CD4-positive, alpha-beta T cell treated with Interferon gamma for 1 hour (primary cell): ENCODE measurements around the gene ATP9B.
"Not testable (repeated sequence)": the region's sequence is repeated elsewhere in the genome, so short reads cannot be mapped to it uniquely, and the experiment has no call there.

Experiments
- DNase-seq: peaks from one replicate; pipeline ENCODE4 v3.0.0-alpha.2; 2020

ATP9B gene

DNA sequence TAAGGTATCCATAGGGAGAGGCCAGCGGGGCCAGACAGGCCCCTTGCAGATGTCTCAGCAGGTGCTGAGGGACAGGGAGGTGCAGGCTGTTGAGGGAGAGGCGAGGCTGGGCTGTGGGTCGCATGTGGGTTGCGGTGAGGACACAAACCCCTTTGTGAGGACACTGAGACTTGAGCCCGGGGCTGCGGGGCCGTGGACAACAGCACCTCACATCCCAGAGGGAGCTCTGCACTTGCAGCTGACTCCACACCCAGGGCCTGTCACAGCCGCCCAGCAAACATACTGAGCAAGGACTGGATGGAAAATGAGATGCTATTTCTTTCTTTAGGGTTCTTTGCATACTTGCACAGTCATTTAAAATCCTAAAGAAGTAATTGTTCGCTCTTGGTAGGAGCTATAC lies 231.2 kb downstream of the ATP9B start:
- DNase-seq: no peak

DNA sequence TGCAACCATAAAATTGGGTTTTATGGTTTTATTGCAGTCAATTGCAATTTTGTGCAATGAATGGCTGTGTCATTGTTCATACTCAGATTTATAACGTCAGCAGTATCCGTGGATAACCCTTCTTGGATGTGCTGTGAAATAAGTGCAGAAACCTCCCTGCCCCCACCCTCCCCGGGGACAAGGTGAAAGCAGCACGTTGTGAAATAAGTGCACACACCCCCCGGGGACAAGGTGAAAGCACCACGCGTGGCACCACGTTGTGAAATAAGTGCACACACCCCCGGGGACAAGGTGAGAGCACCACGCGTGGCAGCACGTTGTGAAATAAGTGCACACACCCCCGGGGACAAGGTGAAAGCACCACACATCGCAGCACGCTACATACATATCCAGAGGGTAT lies 232.9 kb downstream of the ATP9B start:
- DNase-seq: no peak

DNA sequence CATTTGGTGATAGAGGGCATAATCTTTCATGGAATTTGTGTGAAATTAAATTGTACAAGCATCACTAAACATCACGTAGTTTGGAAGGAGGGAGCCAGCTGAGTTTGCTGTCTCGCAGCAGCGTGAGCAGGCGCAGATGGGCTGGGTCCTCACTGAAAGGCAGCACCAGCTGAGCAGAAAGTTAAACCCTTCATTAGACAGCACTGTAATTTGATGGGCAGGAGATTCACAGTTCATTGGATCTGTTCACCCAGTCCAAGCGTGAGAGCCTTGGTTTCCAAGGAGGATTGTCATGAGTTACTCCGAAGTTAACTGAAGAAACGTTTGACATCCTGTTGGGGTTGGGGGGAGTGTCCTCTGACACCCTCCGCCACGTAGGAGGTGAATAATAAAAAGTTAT lies 236.7 kb downstream of the ATP9B start:
- no peak for DNase-seq

DNA sequence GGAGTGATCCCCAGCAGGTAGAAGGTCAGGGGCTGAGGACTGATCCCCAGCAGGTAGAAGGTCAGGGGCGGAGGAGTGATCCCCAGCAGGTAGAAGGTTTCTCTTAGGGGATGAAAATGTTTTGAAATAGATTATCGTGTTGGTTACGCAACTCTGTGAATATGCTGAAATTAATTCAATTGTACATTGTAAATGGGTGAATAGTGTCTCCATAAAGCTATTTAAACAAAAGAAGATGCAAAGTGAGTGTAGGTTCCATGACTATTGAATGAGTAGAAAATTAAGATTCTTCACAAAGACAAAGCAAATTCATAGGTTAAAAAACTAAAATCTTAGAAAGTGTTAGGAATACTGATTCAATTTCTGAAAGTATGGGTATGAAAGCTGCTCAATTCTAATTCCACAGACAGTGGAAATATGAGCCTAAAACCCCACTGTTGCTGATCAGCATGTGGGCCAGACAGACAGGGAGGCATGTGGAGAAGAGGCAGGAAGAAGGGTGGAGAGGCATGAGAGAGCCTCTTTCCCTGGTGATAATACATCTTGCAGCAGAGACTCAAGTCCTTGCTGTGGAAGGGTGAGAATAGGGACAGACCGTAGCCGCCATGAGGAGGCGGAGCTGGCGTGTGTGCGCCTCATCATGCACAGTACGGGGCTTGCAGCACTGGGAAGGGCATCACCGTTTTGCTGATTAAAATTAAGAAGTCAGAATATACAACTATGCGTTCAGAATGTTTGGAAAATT lies 240.6 kb downstream of the ATP9B start:
- no peak for DNase-seq

DNA sequence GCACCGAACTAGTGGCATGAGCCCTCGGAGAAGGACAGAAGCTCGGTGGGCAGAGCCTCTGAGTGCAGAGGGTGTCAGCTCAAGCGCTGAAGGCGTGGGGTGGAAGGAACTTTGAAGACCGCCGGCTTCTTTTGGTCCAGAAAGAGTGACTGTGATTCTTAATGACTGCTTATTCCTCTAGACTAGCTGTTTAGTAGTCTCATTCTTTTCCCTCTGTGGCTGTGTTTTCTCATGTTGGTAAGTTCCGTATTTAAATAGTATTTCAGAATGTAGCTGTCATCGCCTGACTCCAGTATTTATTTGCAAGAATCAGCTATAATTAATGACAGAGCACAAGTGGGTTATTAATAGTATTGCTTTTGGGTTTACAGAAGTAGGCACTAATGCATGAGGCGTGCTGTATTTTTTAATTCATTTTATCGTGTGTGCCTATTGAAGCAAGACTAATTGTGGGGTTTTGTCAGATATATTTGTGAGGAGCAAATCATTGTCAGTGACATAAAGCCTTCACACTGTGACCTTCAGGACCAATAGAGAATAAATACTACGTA lies 245.7 kb downstream of the ATP9B start:
- DNase-seq: no peak

DNA sequence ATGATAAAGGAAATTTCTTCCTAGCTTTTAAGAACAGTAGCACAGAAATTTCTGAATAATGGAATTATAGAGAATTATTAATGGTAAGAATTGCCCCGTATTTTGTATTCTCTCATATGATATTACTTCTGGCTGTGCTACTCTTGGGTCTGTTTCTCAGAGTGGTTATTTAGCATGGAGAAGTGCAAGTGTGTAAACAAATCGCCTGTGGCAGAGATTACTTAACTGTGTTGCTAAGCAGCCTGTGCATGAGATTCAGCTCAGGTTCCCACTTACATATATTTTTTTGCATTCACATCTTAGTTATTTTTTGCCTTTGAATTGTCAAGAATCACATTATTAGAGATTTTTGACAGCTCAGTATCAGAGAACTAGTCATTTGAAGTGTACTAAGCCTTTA lies 246.4 kb downstream of the ATP9B start:
- DNase-seq: no peak

DNA sequence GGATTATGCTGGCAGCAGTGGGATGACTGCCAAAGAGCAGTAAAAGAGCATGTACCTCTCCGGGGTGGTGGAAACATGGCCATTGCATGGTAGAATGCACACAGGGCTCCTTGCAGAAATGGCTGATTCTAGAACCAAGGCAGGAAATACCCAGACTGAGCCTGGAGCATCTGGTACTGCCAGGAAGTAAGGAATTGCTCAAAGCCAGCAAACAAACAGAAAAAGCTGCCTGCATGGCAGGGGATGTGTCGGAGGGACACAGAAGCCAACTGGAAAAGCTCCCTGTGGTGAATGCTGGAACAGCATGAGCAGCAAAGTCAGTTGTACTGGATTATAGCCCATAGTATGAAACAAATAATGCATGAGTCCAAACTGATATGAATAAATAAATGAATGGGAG lies 248.5 kb downstream of the ATP9B start:
- no peak for DNase-seq

DNA sequence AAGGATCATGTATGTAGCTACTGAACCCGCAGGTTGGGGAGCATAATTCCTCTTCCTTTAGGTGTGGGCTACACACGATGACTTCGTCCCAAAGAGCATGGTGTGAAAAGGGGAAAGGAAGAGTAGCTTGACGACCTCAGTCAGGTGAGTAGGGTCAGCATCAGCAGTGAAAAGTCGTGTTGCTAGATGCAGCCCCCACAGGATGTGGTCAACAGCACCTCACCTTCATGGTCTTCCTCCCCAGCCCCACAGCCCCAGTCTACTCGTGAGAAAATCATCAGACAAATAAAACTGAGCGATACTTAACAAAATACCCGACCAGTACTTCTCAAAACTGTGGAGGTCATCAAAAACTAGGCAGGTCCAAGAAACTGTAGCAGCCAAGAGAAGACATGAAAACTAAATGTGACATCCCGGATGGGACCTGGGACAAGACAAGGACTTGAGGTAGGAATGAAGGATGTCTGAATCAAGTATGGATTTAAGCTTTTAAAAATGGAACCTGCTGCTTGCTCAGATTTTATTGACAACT lies 249.0 kb downstream of the ATP9B start:
- peak; percentile 11 for DNase-seq

DNA sequence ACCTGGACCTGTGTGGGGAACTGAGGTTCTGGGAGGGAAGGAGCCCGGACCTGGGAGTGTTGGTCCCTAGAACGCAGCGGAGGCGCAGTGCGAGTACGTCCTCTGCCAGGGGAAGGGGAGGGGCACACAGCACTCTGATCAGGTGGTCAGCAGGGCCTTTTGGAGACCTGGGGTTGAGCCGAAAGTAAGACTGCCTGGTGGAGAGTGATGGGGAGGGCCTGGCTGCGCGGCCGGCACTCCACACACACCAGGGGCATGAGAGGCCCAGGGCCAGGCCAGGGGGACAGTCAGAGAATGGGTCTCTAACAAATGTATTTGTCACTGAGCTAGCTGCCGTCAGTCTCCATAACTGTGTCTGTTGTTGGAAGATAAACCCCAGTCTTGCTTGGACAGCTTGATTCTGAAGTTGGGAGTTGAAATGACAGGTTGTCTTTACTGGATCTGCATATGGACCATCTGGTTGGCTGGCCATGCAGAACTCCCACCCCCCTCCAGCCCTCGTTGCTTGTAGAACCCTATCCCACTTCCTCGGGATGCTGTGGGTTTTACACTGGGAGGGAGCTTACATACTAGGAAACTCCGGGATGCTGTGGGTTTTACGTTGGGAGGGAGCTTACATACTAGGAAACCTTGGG lies 251.1 kb downstream of the ATP9B start:
- DNase-seq: no peak

DNA sequence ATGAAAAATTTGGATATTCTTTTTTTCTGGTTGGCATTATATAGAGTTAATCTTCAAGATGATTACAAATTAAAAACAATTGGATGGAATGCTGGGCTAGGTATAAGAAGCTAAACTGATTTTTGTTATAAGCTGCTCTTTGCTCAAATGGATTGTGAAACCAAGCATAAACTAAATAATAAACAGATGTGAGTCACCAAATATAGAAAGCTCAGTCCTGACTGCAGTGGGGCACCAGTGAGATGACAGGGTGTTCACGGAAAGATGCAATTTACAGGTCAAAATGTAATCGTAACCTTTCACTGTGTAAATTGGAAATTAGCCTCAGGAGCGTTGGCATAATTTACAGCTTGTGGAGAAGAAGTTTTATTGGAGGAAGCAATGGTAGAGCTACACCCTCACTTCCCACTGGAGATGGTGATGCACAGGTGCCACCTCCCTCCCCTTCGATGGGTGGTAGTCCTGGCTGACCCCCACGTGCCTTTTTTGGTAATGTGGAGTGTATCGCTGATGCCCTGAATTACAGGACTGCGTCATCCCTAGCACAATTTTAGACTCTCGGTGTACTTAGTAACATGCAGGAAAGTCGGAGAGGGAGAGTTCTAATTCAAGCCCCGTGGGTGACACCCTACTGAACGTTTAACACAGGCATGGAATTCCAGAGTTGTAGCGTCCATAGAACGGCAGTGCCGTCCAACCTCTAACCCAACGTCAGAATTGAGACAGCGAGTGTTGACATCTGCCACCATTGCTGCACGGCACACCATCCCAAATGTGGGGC lies 252.6 kb downstream of the ATP9B start:
- no peak for DNase-seq

DNA sequence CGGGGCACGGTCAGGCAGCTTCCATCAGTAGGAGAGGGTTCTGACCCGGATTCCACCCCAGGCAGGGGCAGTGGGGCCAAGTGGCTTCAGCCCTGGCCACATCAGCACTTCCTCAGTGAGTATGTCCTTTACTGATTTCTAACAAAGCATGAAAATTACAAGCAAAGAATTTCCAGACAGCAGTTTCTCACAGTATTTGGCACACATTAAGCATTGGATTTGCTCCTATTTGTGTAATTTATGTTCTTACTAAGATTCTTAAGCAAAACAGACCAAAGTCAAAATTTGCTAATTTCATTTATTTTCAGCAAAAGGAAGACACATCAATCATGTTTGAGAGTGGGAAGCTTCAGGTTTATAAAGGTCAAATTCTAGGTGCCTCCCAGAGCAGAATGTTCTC lies 253.2 kb downstream of the ATP9B start:
- DNase-seq: no peak

DNA sequence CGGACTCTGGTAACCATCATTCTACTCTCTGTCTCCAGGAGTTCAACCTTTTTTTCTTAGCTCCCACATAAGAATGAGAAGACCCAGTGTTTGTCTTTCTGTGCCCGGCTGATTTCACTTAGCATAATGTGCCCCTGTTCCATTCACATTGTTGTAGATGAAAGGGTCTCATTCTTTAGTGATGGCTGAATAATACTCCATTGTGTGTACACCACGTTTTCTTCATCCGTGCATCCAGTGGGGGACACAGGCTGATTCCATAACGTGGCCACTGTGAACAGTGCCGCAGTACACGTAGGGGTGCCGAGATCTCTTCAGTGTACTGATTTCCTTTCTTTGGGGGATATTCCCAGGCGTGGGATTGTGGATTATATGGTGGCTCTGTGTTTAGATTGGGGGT lies 254.3 kb downstream of the ATP9B start:
- DNase-seq: no peak

DNA sequence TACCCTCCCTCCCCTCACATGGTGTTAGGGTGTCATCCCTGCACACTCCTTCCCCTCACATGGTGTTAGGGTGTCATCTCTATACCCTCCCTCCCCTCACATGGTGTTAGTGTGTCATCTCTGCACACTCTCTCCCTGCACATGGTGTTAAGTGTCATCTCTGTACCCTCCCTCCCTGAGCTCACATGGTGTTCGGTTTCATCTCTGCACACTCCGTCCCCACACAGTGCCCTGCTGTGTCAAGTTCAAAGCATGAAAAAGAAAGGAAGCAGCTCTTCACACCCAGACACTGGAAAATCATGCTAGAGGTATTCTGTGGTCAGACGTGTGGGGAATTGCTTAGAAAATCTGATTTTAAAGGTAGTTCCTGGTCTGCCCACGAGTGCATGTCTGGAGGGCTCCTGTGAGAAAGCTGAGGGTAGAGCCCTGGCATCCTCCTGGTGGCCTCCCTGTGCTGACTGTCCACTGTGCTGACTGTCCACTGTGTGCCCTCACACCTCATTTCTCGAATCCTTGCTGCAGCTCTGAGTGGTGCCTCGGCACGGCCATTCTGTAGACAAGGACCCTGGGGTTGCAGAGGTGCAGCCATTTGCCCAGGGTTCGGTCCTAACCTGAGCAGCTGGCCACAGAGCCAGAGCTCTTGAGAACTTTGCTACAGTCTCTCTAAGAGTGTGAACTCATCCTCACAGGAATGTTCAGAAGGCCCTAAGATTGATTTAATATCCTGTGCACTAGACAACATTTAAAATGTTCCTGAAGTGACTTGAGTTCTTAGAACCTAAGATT lies 257.4 kb downstream of the ATP9B start:
- no peak for DNase-seq

DNA sequence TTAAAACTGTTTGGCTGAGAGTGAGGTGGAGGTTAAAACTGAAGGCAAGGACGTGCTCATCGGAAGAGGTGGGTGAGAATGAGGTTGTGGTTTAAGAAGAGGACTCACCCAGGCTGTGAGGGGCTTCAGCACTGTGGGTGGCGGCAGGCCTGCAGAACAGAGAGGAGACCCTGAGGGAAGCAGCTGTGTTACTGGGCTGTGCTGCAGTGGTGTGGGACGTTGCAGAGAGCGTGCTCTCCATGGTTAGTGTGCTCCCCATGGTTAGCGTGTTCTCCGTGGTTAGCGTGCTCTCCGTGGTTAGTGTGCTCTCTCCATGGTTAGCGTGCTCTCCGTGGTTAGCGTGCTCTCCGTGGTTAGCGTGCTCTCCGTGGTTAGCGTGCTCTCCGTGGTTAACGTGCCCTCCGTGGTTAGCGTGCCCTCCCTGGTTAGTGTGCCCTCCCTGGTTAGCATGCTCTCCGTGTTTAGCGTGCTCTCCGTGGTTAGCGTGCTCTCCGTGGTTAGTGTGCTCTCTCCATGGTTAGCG lies 258.1 kb downstream of the ATP9B start:
- DNase-seq: no peak

DNA sequence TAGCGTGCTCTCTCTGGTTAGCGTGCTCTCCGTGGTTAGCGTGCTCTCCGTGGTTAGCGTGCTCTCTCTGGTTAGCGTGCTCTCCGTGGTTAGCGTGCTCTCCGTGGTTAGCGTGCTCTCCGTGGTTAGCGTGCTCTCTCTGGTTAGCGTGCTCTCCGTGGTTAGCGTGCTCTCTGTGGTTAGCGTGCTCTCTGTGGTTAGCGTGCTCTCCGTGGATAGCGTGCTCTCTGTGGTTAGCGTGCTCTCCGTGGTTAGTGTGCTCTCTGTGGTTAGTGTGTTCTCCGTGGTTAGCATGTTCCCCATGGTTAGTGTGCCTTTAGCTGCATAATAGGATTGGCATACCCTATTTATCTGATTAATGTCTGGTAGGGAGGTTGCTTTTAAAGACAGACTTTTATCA lies 258.7 kb downstream of the ATP9B start:
- DNase-seq: not testable (repeated sequence)

DNA sequence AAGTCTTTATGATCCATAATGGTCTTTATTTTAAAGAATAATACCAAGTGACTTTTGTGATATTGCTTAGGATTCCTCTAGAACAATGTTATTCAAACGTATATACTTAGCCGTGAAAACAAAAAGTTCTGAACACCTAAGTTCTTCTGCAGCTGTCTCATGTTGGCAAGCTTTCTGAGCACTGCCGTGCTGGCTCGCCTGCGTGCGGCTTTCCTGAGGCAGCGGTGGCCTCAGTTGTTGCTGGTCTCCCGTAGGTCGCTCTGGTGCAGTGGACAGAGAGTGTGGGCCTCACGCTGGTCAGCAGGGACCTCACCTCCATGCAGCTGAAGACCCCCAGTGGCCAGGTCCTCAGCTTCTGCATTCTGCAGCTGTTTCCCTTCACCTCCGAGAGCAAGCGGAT lies 259.7 kb downstream of the ATP9B start:
- DNase-seq: no peak

DNA sequence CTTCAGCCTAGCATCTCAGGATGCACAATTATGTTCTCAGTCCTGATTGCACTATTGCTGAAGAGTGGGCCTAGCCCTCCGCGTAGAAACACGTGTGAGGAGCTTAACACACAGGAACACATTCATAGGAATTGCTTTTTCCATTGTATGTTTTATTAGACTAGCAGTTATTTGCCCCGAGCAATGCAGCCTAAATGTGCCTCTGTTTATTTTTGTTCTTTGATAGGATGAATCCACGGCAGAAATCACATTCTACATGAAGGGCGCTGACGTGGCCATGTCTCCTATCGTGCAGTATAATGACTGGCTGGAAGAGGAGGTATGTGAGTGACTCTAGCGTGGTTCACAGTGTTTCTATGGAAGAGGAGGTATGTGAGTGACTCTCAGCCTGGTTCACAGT lies 260.6 kb downstream of the ATP9B start:
- DNase-seq: no peak

DNA sequence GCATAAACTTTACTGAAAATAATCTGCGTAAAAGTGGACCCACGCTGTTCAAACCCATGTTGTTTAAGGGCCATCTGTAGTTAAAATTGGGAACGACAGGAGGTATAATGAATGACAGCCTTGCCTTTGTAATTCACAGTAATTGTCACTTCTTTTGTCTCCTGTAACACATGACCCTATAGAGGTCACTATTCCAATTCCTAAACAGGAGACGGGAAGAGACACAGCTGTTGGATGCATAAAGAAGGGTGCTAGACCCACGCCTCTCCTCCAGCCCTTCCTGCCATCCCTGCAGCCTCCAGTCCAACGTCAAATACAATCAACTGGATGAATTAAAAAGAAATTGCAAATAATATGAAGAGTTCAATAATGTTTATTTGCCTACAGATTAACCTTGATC lies 263.5 kb downstream of the ATP9B start:
- no peak for DNase-seq

DNA sequence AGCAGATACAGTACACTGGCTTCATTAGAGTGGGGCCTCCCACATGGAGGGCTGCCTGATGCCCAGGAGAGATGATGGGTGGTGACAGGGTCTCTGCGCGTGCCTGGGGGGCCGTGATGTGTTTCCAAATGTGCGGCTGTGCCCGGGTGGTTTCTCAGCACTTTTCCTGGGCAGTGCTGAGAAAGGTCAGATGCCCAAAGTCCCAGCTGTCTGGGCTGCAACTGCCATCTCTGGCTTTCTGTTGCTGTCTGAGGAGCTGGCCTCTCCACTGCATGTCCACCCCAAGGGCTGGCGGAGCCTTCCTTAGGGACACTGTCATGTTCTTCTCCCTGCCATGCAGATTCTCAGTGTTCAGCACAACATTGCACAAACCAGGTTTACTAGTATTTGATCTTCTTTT lies 263.9 kb downstream of the ATP9B start:
- DNase-seq: no peak

DNA sequence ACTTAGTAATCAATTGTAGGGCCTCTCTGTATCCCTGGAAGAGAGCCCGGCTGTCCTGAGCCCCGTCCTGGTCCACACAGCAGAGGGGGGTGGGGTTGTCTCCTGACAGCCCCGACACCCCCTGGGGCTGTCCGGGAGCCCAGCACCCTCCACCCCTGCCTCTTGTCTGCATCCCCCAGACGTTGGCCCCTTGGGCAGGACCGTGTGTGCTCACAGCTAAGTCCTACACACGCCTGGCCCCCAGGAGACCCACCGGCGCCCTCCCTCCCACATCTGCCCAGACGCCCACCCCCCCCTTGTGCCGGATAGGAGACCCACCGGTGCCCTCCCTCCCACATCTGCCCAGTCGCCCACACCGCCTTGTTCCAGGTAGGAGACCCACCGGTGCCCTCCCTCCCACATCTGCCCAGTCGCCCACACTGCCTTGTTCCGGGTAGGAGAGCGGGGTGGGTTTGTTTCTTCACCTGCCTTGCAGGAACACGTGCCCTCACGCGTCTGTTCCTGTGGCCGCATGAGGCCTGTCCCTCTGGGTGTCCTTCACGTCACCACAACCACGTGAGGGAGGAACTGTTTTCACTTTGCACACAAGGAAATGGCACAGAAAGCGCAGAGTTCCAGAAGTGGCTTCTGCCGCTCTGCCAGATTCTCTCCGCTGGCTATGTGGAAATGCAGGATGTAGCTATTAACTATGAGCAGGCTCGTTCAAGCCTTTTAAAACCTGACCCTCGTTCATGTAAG lies 265.5 kb downstream of the ATP9B start:
- DNase-seq: no peak

DNA sequence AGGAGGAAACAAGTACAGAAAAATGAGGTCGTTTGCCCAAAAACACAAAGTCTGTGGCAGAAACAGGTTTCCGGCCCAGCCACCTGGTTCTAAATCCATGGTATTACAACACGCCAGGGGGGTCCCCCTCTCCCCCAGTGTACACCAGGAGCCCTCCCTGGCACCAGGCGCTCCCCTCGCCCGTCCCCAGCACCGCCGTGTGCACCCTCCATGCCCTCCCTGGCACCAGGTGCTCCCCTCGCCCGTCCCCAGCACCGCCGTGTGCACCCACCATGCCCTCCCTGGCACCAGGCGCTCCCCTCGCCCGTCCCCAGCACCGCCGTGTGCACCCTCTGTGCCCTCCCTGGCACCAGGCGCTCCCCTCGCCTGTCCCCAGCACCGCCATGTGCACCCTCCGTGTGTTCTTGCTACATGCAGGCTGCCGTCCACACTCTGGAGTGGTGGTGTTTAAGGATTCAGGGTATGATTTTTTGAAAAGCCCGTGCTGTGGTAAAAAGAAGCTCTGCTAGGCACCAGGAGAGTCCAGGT lies 266.7 kb downstream of the ATP9B start:
- no peak for DNase-seq
